ENCODE results near the gene CENPM.

The CENPM gene

GRCh38 chr22:41929418-41929810 lies 17.5 kb downstream of the CENPM start:
- no peak for DNase-seq

- no peak for DNase-seq
Measured at GRCh38 chr22:41928593-41929417, 18.1 kb downstream of the CENPM start.

- no peak for DNase-seq
Measured at GRCh38 chr22:41927813-41928212, 19.1 kb downstream of the CENPM start.

- no peak for DNase-seq
Measured at GRCh38 chr22:41925783-41926460, 21.0 kb downstream of the CENPM start.

- DNase-seq: no peak
Measured at GRCh38 chr22:41923595-41924276, 23.2 kb downstream of the CENPM start.

GRCh38 chr22:41922940-41923594 lies 23.9 kb downstream of the CENPM start:
- no peak for DNase-seq

- no peak for DNase-seq
Measured at GRCh38 chr22:41922328-41922727, 24.6 kb downstream of the CENPM start.

GRCh38 chr22:41920271-41920976 lies 26.5 kb downstream of the CENPM start:
- DNase-seq: no peak

GRCh38 chr22:41919357-41920224 lies 27.4 kb downstream of the CENPM start:
- no peak for DNase-seq

- DNase-seq: no peak
Measured at GRCh38 chr22:41917903-41918791, 28.8 kb downstream of the CENPM start.

- DNase-seq: no peak
Measured at GRCh38 chr22:41917375-41917902, 29.5 kb downstream of the CENPM start.

- no peak for DNase-seq
Measured at GRCh38 chr22:41916745-41917358, 30.1 kb downstream of the CENPM start.

GRCh38 chr22:41915786-41916493 lies 31.0 kb downstream of the CENPM start:
- DNase-seq: no peak

- no peak for DNase-seq
Measured at GRCh38 chr22:41915035-41915785, 31.7 kb downstream of the CENPM start, which contains the start of gene SHISA8. Gene SHISA8 (minus strand): TSS chr22:41915074. CDS start chr22:41914667, 407 bp downstream.

GRCh38 chr22:41914611-41915034 lies 32.3 kb downstream of the CENPM start:
- DNase-seq: no peak

- no peak for DNase-seq
Measured at GRCh38 chr22:41913842-41914534, 33.0 kb downstream of the CENPM start.

- DNase-seq: no peak
Measured at GRCh38 chr22:41913040-41913719, 33.8 kb downstream of the CENPM start.
